Endothelial cell of umbilical vein (primary cell): ENCODE results near the gene FRMD4A. TPM values are rescaled to one million over a fixed set of nuclear protein-coding genes. Genes with fewer than 3 reads are reported as not detected.

Experiments used
- BruUV-seq: library from RNA; stranded (reverse); fragments of 400-500 nt; replicated peaks from 2 replicates; lab custom pipeline; 2021; lab: Mats Ljungman, UMichigan
- CTCF ChIA-PET: fragments of 300-600, 350-600 bp; sonication (Branson Sonifier 250); formaldehyde crosslinking; loops from one replicate; lab custom pipeline; 2021; ENCODE audit warnings: antibody characterized with exemption, inconsistent platforms; lab: Charles Lee
- POLR2A ChIA-PET: fragments of 300-600, 350-600 bp; sonication (Branson Sonifier 250); formaldehyde crosslinking; loops from one replicate; lab custom pipeline; 2021; ENCODE audit warnings: antibody characterized with exemption, inconsistent platforms; lab: Charles Lee
- DNase-seq: peaks from one replicate; pipeline ENCODE4 v3.0.0-alpha.2; 2011; ENCODE audit warnings: low read depth, low spot score
- FAIRE-seq: peaks from 2 replicates; lab custom pipeline; 2011; peaks lifted over from hg19 to GRCh38; lab: Jason Lieb, UNC
- H2AFZ ChIP-seq: 2 replicates; pipeline ENCODE4 v1.6.0; 2012; ENCODE audit warnings: low read depth, low read length, control low read depth, inconsistent platforms
- H3K27ac ChIP-seq: 2 replicates; pipeline ENCODE4 v1.5.1; 2011; ENCODE audit warnings: low read depth, mild to moderate bottlenecking, control low read depth, low read length, moderate library complexity; ENCODE audit not compliant: insufficient read depth
- H3K27me3 ChIP-seq, 2 experiments: 2 replicates each; pipeline versions ENCODE4 v1.6.0 to v1.6.1; 2011; ENCODE audit warnings: low read length in 2 of 2, mixed read lengths in 1 of 2; ENCODE audit not compliant: control insufficient read depth in 2 of 2, insufficient read depth in 2 of 2
- H3K36me3 ChIP-seq, 2 experiments: 2 replicates in 1 of 2; 3 replicates in 1 of 2; pipeline ENCODE4 v1.5.1; 2011; ENCODE audit warnings: low read length in 2 of 2, mild to moderate bottlenecking in 1 of 2, moderate library complexity in 1 of 2; ENCODE audit not compliant: control insufficient read depth in 2 of 2, insufficient read depth in 2 of 2; ENCODE audit errors: extremely low read depth in 1 of 2
- H3K4me1 ChIP-seq: 3 replicates; pipeline ENCODE4 v1.5.1; 2011; ENCODE audit warnings: mild to moderate bottlenecking, low read length; ENCODE audit not compliant: control insufficient read depth, insufficient read depth; ENCODE audit errors: extremely low read depth
- H3K4me2 ChIP-seq: 2 replicates; pipeline ENCODE4 v1.6.1; 2011; ENCODE audit warnings: low read length, control low read depth, mixed read lengths; ENCODE audit not compliant: insufficient read depth
- H3K4me3 ChIP-seq, 3 experiments: fragments of 200-600 bp in 1 of 3; sonication (generic), shearing (Covaris generic) in 1 of 3; replicated peaks in 1 of 3; 2 replicates each; pipeline ENCODE4 v1.5.1; 2011 to 2016; ENCODE audit warnings: control low read depth in 3 of 3, low read length in 3 of 3, mild to moderate bottlenecking in 2 of 3, inconsistent platforms in 1 of 3, low read depth in 1 of 3, moderate library complexity in 1 of 3; ENCODE audit not compliant: insufficient read depth in 1 of 3
- H3K79me2 ChIP-seq: 2 replicates; pipeline ENCODE4 v1.6.0; 2012; ENCODE audit warnings: low read length, inconsistent platforms; ENCODE audit not compliant: control insufficient read depth, insufficient read depth
- H3K9ac ChIP-seq: replicated peaks from 2 replicates; pipeline ENCODE3; 2011; ENCODE audit warnings: low read length, control low read depth; ENCODE audit not compliant: insufficient read depth; ENCODE audit errors: extremely low read depth
- H3K9me1 ChIP-seq: replicated peaks from 3 replicates; pipeline ENCODE4 v1.6.0; 2011; ENCODE audit warnings: mild to moderate bottlenecking, low read length; ENCODE audit not compliant: control insufficient read depth, insufficient read depth; ENCODE audit errors: extremely low read depth
- H3K9me3 ChIP-seq: replicated peaks from 2 replicates; pipeline ENCODE4 v1.5.1; 2012; ENCODE audit warnings: low read length, inconsistent platforms; ENCODE audit not compliant: control insufficient read depth, insufficient read depth
- H4K20me1 ChIP-seq: replicated peaks from 2 replicates; pipeline ENCODE3; 2011; ENCODE audit warnings: mild to moderate bottlenecking, low read length; ENCODE audit not compliant: control insufficient read depth, insufficient read depth; ENCODE audit errors: extremely low read depth
- CTCF ChIP-seq, 2 donors: IDR thresholded peaks; 1 replicate in 1 of 2; 2 replicates in 1 of 2; pipeline ENCODE4 v1.5.1; 2011; ENCODE audit warnings: low read length in 2 of 2, mild to moderate bottlenecking in 2 of 2, moderate library complexity in 2 of 2, control low read depth in 1 of 2, inconsistent platforms in 1 of 2, low read depth in 1 of 2; ENCODE audit not compliant: insufficient read depth in 1 of 2; ENCODE audit errors: extremely low read depth in 1 of 2
- EZH2 ChIP-seq: IDR thresholded peaks from 2 replicates; pipeline ENCODE4 v1.6.1; 2012; ENCODE audit warnings: borderline replicate concordance, low read depth, mild to moderate bottlenecking, moderate library complexity, low read length, inconsistent platforms; ENCODE audit not compliant: severe bottlenecking
- FOS ChIP-seq: IDR thresholded peaks from 2 replicates; pipeline ENCODE4 v1.6.1; 2011; ENCODE audit warnings: mild to moderate bottlenecking, low read length, moderate library complexity, borderline replicate concordance; ENCODE audit not compliant: insufficient read depth
- GATA2 ChIP-seq: IDR thresholded peaks from 2 replicates; pipeline ENCODE4 v1.7.0; 2011; ENCODE audit warnings: low read depth, mild to moderate bottlenecking, moderate library complexity, mixed read lengths, low read length; ENCODE audit not compliant: insufficient read length, insufficient read depth
- JUN ChIP-seq: IDR thresholded peaks from 2 replicates; pipeline ENCODE4 v1.6.1; 2011; ENCODE audit warnings: borderline replicate concordance, low read depth; ENCODE audit not compliant: insufficient read length, insufficient read depth
- MAX ChIP-seq: IDR thresholded peaks from 2 replicates; pipeline ENCODE4 v1.6.1; 2011; ENCODE audit not compliant: insufficient read depth, insufficient read length
- MYC ChIP-seq: IDR thresholded peaks from one replicate; pipeline ENCODE4 v1.6.1; 2011; ENCODE audit warnings: mild to moderate bottlenecking, low read depth, low read length
- POLR2A ChIP-seq: IDR thresholded peaks from 2 replicates; pipeline ENCODE4 v1.6.1; 2012; ENCODE audit warnings: low read depth, mild to moderate bottlenecking, control low read depth, low read length
- POLR2AphosphoS5 ChIP-seq: IDR thresholded peaks from 2 replicates; pipeline ENCODE4 v1.6.1; 2012; ENCODE audit warnings: low read depth, mild to moderate bottlenecking, control low read depth, low read length, moderate library complexity; ENCODE audit not compliant: insufficient read depth
- dilution Hi-C: fragments of 300-500 bp; cut with MboI; formaldehyde crosslinking; loops from one replicate; pipeline ENCODE4 v1.15.0; 2019; ENCODE audit warnings: low sequenced_read_pairs; ENCODE audit not compliant: extremely low pct_ligation_motif_present
- intact Hi-C: fragments of 100-400 bp; cut with micrococcal nuclease; formaldehyde crosslinking; loops from one replicate; pipeline ENCODE4 v1.10.0; 2022
- polyA plus RNA-seq, 4 experiments: library from polyadenylated mRNA; depleted of rRNA in 3 of 4; stranded (reverse) in 3 of 4; unstranded in 1 of 4; fragments of >200 nt; gene quantifications; 2 replicates each; pipeline versions ENCODE4 v1.2.1 to v1.2.3, GENCODE V29; 2011 to 2012; ENCODE audit warnings: missing spikeins in 1 of 4
- total RNA-seq: library from RNA; stranded (reverse); gene quantifications from 2 replicates; pipeline ENCODE4 v1.2.3, GENCODE V29; 2021

The FRMD4A gene
- total and polyA plus RNA-seq, 2 donors (not counting 3 experiments of a cell fraction or from before 2014, with no cell fraction given) = 123 to 148 TPM

- H3K9me3 ChIP-seq = no peaks in the 10 kb centered on the region
- H2AFZ ChIP-seq = no peak overlapping the region
- H3K27me3 ChIP-seq = no peaks in the 10 kb centered on the region
- intact Hi-C loops (no loop called here), dilution Hi-C loops (no loop called here)
- no peaks in the 10 kb centered on the region for H3K9me1 ChIP-seq
- BruUV-seq = no TSS peak
- no peaks in the 10 kb centered on the region for H3K79me2 ChIP-seq
- H3K27ac ChIP-seq = no peak overlapping the region
- H3K4me1 ChIP-seq = peaks cover 8% of the 10 kb centered on the region
- H3K4me3 ChIP-seq = no peak overlapping the region
- H3K9ac ChIP-seq = no peak overlapping the region
- no peak overlapping the region for H3K4me2 ChIP-seq
- CTCF ChIA-PET = interaction anchor here (1.2 to 1.6 kb wide), 4 partner anchors 8 to 172 kb away, joined by 3 to 8 read pairs (median 4); partner anchors contain the start of gene PRPF18
- FAIRE-seq = no peak
- H3K36me3 ChIP-seq = peaks cover 0 to 6% of the 10 kb centered on the region in 2 experiments
- TF ChIP-seq CTCF (IDR thresholded peaks at IDR 0.05; ENCODE audit: extremely low read depth in 1 of 2, insufficient read depth in 1 of 2, low read depth in 1 of 2, low read length in 2 of 2) = no peak
- no peak for TF ChIP-seq MAX
- TF ChIP-seq GATA2 = no peak
- no peak for TF ChIP-seq FOS
- TF ChIP-seq POLR2A = no peak
- no peak for TF ChIP-seq EZH2
- TF ChIP-seq MYC = no peak
- no peak for TF ChIP-seq POLR2AphosphoS5
- TF ChIP-seq JUN = no peak
- H4K20me1 ChIP-seq = no peaks in the 10 kb centered on the region
- DNase-seq = no peak
- POLR2A ChIA-PET = interaction anchor here (0.6 kb wide), 1 partner anchor 12 kb away, joined by 5 read pairs; no protein-coding TSS in a partner anchor
These were observed 726.2 kb downstream of the FRMD4A start for GRCh38 chr10:13604357-13605040.
